GM18517 (cell line): ENCODE measurements around the gene ENPP5.

ENCODE experiments used
- ATAC-seq: cut with Tn5 transposase; IDR thresholded peaks from one replicate; pipeline ENCODE4 v1.9.1; 2021; ENCODE audit warnings: mild to moderate bottlenecking, moderate library complexity; ENCODE audit not compliant: unreplicated experiment

ENPP5 gene, protein sequence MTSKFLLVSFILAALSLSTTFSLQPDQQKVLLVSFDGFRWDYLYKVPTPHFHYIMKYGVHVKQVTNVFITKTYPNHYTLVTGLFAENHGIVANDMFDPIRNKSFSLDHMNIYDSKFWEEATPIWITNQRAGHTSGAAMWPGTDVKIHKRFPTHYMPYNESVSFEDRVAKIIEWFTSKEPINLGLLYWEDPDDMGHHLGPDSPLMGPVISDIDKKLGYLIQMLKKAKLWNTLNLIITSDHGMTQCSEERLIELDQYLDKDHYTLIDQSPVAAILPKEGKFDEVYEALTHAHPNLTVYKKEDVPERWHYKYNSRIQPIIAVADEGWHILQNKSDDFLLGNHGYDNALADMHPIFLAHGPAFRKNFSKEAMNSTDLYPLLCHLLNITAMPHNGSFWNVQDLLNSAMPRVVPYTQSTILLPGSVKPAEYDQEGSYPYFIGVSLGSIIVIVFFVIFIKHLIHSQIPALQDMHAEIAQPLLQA

DNA sequence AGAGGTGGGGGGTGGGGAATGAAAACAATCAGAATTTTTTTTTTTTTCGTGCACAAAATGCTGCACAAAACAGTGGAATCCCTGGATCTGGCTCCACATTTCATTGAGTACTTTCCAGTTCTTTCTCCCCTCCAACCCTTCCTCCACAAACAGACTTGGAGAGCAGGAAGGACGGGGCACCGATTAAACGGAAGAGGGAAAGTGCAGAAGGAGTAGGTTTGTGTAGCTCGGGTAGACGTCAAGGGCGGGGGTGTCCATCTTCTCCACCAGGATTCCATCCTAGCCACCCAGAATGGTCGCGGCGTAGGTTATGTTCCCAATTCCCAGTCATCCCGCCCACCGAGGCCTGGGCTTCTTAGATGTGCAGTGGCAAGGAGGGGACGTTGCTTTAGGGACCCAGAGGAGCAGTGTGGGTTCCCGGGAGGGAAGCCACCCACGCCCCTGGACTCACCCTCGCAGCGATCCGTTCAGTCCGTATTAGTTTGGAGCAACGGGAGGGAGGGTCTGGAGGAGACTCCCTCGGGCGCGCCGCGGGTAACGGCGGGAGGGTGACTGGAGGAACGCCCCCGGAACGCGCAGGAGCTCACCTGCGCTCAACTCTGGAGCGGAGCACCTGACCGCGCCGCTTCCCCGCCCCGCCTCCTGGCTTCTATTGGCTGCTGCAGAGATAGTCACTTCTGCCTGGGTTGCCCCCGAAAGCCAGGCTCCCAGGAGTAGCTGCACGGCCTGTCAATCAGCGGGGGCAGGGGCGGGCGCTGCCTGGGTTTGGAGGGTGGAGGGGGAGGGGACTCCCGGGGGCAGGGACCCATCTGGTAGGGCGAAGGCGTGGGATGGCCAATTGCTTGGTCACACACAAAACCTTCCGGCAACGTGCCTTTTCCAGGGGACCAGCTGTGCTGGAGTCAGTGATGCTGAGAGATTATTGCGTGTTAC, at the start of gene ENPP5:
ENPP5 (minus strand) TSS at position 624 of the 933 bp plus-strand sequence. CDS start 2,718 bp downstream, outside the sequence.
- ATAC-seq, result peak; percentile 79

DNA sequence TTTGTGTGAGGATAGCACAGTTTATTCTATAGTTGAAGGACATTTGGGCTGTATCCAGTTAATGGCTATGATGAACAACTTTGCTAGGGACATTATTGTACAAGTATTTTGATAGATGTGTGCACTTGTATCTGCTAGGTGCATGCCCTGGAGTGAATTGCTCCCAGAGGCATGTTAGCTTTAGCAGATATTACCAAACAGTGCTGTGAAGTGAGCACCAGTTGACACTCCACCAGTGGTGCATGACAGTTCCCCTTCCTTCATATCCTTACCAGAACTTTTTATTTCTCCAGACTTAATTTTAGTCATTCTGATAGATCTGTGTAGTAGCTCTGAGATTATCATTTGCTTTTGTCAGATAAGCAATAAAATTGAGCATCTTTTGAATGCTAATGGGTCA, 48.9 kb upstream of the ENPP5 start:
- no peak for ATAC-seq

DNA sequence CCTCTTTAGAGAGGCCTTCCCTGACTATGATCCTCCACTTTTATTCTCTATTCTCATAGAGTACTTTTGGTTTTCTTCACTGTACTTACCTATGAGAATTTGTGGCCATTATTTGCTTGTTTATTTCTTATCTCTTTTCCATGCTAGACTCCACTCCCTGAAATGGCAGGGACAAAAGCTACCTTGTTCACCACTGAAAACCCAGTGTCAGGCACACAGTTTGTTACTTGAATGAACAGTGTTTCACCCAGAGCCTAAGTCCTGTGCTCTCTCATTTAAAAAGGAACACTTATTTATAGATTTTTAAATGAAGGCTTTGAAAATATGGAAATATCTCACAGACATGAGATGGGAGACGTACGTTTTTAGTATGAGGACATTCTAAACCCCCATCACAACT, 47.7 kb upstream of the ENPP5 start:
- ATAC-seq, result no peak

DNA sequence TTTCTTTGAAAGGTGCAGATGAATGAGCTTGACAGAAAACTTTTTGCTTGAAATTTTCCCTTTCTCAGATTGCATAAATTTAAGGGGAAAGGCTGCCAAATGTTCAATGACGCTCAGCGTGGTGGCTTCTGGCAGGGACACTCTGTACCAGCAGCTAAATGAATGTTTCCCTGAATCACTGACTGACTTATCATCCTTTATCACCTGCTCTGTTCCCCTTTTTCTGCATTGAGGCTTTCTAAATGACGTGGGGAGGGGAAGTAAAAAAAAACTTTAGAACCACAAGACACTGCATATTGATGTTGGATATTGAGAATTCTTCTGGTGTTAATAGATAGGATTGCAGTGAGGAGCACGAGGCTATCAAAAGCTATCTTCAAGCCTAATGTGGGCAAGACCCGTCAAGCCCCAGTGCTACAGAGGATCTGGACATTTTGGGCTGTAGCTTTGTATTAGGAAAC, 46.9 kb upstream of the ENPP5 start:
- peak; percentile 50 for ATAC-seq

DNA sequence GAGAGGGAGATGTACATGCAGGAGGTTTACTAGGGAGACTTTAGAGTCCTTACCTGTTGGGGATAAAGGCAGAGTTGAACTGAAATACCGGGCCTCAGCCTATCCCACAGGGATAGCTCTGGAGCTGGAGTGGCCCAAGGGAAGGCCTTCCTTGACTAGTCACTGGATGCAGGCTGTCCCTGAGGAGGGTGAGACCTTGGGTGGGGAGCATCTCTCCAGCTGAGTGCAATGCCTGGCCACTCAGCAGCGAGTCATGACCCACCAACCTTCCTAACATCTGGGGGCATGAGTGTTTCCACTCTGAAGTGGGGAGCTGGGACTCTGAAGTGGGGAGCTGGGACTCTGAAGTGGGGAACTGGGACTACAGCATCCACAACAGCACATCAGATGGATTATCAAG, 46.1 kb upstream of the ENPP5 start:
- ATAC-seq, result no peak

DNA sequence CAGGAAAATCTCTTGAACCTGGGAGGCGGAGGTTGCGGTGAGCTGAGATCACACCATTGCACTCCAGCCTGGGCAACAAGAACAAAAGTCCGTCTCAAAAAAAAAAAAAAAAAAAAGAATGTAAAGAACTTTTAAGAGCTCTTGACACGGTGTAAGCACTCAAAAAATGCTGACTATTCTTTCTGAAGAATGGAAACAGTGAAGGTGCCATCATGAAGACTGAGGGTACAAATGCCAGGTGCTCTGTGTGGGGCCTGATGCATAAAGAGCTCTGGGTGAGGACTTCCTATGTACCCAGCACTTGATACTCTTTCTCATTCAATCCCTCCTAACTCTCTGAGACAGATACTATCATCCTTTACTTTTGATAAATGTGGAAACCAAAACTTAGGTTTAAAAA, 45.0 kb upstream of the ENPP5 start:
- no peak for ATAC-seq

DNA sequence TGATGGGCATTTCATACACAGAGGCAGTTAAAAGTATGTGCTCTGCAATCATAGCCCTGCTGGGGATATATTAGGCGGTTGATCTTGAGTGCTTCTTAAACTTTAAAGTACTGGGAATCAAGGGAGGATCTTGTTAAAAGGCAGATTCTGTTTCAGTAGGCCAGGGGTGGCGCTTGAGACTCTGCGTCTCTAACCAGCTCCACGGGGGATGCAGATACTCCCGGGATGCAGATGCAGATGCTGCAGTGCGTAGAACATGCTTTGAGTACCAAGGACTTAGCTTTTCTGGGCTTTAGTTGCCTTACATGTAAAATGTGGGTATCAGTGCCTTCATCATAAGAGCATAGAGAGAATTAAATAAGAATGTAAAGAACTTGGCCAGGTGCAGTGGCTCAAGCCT, 44.4 kb upstream of the ENPP5 start:
- no peak for ATAC-seq

DNA sequence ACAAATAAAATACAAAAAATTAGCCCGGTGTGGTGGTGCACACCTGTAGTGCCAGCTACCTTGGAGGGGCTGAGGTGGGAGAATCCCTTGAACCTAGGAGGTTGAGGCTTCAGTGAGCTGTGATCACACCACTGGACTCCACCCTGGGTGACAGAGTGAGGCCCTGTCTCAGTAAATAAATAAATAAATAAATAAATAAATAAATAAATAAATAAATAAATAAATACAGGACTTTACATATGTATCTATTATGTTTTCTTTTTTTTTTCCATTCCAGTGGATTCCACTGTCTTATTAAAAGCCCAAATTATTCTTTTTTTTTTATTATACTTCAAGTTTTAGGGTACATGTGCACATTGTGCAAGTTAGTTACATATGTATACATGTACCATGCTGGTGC, 41.1 kb upstream of the ENPP5 start:
- no peak for ATAC-seq

DNA sequence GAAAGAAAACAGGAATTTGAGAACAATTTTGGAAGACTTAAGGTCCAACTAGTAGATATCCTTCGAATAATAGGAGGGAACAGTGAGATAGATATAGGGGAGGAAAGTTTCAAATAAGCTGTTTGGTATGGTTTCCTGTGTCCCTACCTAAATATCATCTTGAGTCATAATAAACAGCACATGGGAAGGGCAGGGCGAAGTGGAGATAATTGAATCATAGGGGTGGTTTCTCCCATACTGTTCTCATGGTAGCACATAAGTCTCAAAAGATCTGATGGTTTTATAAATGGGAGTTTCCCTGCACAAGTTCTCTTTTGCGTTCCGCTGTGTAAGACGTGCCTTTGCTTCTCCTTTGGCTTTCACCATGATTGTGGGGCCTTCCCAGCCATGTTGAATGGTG, 39.5 kb upstream of the ENPP5 start:
- no peak for ATAC-seq

DNA sequence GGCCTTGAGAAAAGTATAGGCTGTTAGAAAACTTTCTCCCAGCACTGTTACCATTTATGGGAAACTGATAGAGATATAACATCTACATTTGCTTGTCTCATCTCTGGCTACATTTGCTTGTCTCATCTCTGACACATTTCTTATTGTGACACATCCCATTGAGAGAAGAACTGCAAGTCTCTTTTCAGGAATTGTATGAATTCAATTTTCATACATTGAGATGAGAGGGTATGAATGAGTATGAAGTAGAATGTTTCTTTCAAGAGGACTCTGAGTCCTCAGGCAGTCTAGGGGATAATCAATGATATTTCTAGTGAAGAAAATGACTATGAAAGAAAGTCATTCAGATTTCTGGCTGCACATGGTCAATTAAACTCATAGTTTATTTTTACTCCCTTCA, 37.5 kb upstream of the ENPP5 start:
- ATAC-seq, result no peak

DNA sequence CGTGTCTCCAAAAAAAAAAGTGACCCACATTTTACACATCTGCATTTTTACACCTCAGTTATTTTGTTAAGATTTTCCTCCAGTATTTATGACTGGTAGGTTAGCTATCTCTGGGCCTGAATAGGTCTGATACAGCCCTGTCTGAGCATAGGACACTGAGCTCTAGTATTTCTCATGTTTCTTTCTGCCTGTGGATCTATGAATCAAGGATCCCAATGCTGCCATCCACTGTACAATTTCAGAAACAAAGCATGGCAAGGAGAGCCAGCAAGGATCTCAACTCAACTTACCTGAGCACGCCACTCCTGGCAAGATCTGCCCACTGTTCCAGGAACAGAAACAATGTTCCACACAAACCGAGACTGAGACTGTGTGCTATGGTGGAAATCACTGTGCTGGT, 36.4 kb upstream of the ENPP5 start:
- no peak for ATAC-seq

DNA sequence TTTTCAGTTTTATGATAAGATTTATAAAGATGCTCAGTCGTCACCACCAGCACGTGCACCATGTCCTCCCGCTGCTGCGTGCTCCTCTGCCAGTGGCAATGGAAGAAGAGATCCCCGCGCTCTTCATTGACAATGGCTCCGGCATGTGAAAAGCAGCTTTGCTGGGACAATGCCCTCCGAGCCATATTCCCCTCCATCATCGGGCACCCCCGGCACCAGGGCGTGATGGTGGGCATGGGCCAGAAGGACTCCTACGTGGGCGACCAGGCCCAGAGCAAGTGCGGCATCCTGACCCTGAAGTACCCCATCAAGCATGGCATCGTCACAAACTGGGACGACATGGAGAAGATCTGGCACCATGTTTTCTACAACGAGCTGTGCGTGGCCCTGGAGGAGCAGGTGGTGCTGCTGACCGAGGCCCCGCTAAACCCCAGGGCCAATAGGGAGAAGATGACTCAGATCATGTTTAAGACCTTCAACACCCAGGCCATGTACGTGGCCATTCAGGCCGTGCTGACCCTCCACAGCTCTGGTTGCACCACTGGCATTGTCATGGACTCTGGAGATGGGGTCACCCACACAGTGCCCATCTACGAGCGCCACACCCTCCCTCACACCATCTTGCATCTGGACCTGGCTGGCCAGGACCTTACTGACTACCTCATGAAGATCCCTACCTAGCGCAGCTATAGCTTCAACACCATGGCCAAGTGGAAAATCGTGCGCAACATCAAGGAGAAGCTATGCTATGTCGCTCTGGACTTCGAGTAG, 34.3 kb upstream of the ENPP5 start:
- ATAC-seq, result no peak

DNA sequence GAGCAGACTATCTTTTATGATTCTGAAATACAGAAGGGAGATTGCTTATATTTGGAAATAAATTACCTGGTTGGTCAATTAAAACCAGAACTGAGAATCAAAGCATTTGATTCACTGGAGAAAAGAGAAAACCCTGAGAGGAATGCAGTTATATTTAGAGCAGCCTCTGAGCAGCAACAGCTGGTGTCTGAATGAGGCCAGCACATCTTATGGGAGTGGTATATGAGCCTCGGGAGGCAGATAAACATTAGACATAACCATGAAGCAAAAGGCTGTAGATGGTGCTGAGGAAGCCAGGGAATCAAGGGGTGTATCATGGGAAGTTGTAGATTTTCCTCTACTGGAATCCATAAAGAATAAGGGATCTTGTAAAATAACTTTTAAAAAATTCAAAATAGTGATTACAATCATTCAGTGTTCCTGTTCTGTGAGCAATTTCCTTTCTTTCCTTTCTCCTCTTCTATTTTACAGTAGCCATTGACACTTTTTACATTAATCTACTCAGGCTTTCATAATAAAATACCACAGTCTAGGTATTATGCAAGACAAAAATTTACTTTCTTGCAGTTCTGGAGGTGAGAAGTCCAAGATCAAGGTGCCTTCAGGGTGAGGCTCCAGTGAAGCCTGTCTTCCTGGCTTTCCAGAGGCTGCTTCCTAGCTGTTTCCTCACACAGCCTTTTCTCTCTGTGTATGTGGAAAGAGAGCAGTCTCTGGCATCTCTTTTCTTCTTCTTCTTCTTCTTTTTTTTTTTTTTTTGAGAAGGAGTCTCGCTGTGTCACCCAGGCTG, 32.8 kb upstream of the ENPP5 start:
- ATAC-seq, result no peak

DNA sequence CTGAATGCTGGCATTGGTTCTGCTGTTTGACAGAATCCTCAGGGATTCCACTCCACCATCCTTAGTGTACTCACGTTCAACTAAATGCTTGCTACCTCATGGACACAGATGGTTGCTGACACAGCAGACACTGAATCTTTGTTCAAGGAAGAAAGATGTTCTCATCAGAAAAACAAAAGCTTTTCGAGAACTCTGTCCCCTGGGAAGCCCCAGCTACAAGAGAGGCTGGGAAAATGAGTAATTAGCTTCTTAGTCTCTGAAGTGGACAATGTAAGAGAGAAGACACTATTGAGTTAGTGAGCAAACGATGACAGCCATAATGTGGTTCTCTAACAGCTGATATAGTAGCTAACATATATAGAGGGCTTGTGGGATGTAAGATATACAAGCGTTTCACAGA, 30.9 kb upstream of the ENPP5 start:
- ATAC-seq, result no peak

DNA sequence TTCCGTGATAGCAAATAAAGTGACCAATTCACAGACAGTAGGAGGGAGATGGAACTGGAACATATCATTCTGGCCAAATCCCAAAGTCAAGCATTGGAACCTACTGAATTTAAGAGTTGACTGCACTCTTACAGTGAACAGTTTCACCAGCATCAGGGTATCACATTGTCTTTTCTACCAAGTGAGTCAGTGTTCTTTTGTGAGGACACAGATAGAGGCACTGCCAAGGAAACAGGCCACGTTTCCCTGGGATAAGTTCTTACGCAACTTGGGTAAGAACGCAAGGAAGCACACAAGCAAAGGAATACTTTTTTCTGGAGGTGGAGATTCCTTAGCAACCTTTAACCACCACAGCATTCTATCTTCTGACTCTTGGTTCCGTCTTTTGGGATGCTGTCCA, 28.6 kb upstream of the ENPP5 start:
- no peak for ATAC-seq

DNA sequence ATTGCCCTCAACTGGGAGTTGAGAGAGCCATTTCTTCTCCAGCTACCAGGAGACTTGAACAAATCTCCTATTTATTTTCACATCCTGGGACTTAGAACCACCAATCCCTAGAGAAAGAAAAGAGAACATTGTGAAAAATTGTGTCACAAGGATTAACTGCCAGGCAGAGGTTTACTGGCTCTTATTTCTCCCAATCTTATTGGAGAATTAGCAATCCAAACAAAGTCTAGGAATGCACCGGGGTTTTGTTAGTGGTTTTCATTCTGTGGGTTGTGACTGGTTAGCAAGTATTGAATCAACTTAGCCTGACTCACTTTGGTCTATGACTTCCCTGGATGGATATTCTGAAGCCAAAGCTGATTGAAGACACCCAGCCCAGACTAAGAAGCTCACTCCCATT, 21.2 kb upstream of the ENPP5 start:
- no peak for ATAC-seq

DNA sequence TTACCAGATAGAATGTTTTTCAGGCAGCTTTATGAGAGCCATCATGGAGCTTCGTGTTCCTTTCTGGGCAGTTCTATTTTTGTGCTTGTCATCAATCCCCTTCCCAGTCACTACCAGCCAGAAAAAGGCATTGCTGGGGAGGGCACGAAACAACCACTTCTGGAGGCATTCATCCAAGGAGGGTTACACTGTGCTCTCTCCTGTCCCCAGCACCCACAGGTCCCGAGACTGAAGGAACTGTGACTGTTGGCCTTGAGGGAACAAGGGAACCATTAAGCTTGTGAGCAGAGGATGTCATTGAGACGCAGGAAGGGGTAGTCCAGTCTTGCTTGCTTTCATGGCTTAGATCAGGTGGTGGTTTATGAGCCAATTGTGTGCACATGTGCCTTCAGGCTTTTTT, 20.1 kb upstream of the ENPP5 start:
- ATAC-seq, result no peak

DNA sequence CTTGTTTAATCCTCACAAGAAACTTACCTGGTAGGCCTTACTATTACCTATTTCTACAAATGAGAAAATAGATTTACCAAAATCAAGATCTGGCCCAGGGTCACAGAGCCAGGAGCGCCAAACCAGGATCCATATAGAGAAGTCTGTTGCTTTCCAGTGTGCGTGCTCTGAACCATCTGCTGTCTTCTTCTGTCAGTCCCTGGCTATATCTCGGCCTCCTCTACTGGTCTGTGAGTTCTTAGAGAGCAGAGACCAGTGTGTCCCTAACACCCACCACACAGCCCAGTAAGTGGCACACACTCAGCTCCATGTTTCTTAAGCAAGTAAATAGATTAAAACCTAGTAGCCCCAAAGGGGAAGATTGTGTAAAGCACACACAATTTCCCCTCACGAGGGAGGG, 18.9 kb upstream of the ENPP5 start:
- no peak for ATAC-seq

DNA sequence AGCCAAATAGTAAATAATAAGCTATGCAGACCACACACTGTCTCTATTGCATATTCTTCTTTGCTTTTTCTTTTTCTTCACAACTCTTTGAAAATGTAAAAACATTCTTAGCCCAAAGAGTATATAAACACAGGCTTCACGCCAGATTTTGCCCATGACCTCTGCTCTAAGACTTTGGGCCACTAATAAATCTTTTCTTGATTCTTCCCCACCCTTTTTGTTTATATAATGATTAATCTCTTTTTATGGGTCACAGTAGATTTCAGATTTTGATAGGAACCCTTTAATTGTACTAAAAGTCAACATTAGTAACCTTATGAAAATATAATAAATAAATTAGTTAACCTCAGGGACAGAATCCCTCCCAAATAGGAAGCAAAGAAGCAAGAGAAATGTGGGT, 15.8 kb upstream of the ENPP5 start:
- ATAC-seq, result no peak

DNA sequence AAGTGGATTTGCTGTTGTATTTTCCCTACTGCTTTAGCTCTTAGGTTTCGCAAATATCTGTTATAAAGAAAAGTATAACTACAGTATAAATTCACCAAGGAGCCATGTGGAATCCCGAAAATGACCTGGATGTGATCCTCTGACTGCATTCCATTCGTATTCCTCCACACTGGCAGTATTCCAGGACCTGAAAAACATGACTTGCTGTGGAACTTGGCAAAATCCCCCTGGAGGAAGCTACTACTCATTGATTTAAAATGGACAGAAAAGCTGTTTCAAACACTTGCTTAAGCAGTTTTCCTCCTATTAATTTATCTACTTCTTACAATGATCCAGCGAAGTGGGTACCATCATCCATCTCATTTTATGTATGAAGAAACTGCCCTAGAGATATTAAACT, 13.3 kb upstream of the ENPP5 start:
- ATAC-seq, result no peak
